Esophagus squamous epithelium (tissue), 5 donors: ENCODE measurements around the gene NRXN3. TPM values are rescaled to one million over a fixed set of nuclear protein-coding genes. Genes with fewer than 3 reads are reported as not detected.

ENCODE experiments used
- DNase-seq: peaks from one replicate; lab custom pipeline; 2025; lab: John Stamatoyannopoulos, UW
- H3K27ac ChIP-seq, 4 donors: fragments of 200-600 bp; sonication (generic); one replicate each; pipeline ENCODE4 v1.5.1; 2016 to 2019; ENCODE audit warnings: mild to moderate bottlenecking in 1 of 4
- H3K27me3 ChIP-seq, 4 donors: fragments of 200-600 bp; sonication (generic); 1 replicate in 3 of 4; 2 replicates in 1 of 4; pipeline versions ENCODE4 v1.5.1 to v1.6.0; 2017 to 2021; ENCODE audit warnings: antibody characterized with exemption in 1 of 4
- H3K36me3 ChIP-seq, 3 donors: fragments of 200-600 bp; sonication (generic); one replicate each; pipeline ENCODE4 v1.5.1; 2016 to 2019
- H3K4me1 ChIP-seq, 3 donors: fragments of 200-600 bp; sonication (generic); one replicate each; pipeline ENCODE4 v1.5.1; 2017 to 2019
- H3K4me3 ChIP-seq, 4 donors: fragments of 200-600 bp; sonication (generic); 1 replicate in 3 of 4; 2 replicates in 1 of 4; pipeline ENCODE4 v1.5.1; 2016 to 2019; ENCODE audit warnings: mild to moderate bottlenecking in 2 of 4, moderate library complexity in 1 of 4
- H3K9me3 ChIP-seq, 3 donors: fragments of 200-600 bp; sonication (generic); one replicate each; pipeline ENCODE4 v1.5.1; 2016 to 2019
- CTCF ChIP-seq, 6 experiments: fragments of 450-650 bp in 4 of 6; fragments of 200-600 bp in 2 of 6; sonication (generic) in 2 of 6; IDR thresholded peaks; one replicate each; pipeline ENCODE4 v1.5.1; 2016 to 2019; ENCODE audit warnings: antibody characterized with exemption in 6 of 6, mild to moderate bottlenecking in 4 of 6, moderate library complexity in 4 of 6
- POLR2A ChIP-seq, 4 donors: fragments of 450-650 bp; IDR thresholded peaks; one replicate each; pipeline ENCODE4 v1.6.1; 2017; ENCODE audit warnings: antibody characterized with exemption in 4 of 4, mild to moderate bottlenecking in 4 of 4, moderate library complexity in 3 of 4
- WGBS, 2 donors: methylation state at CpG; one replicate each; pipeline ENCODE4 v1.1.5; 2018; 5-methylcytosine and 5-hydroxymethylcytosine counted together
- intact Hi-C: fragments of 100-400 bp; cut with DNase I; formaldehyde crosslinking; loops from one replicate; pipeline ENCODE4 v1.15.0; 2022
- total RNA-seq, 4 donors: library from RNA; depleted of rRNA; stranded (reverse); fragments of >200 nt; gene quantifications; one replicate each; pipeline ENCODE4 v1.1.0, GENCODE V29; 2016
- donor health status: DM: yes; HTN: yes; CAD: no.

NRXN3 gene
- total RNA-seq, 4 donors from 2014 or later: 0.30 to 15.8 (median 1.5) TPM

DNA sequence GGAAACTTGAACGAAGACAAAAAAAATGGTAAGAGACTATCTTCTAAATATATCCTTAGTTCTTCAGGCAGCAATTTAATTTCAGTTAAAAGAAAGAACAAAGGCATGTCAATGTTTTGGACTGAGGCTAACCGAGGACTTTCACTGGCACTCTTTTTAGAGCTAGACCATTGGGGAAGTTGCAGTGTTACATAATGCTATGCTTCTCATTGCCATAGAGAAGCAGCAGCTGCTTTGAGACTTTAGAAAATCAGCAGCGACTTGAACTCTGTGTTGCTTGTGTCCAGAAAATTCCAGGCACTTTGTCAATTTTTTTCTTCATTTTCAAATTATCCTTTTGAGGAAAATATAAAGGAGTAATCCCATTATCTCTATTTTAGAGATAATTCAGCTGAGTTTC lies 964.2 kb downstream of the NRXN3 start:
- intact Hi-C loops: no loop called here
- no peaks in the 10 kb centered on the region for H3K27me3 ChIP-seq
- no peak for DNase-seq
- TF ChIP-seq POLR2A (IDR thresholded peaks at IDR 0.05): no peak
- no peak for TF ChIP-seq CTCF (IDR thresholded peaks at IDR 0.05)
- H3K27ac ChIP-seq: no peak overlapping the region
- peaks cover 0 to 9% (median 0%) of the 10 kb centered on the region in 3 donors for H3K9me3 ChIP-seq
- 49 to 64% methylated on average over 3 of the region's 3 CpGs for WGBS, 2 donors
- H3K4me3 ChIP-seq: no peak overlapping the region
- H3K4me1 ChIP-seq: no peaks in the 10 kb centered on the region
- no peaks in the 10 kb centered on the region for H3K36me3 ChIP-seq

- WGBS, 2 donors: 50 to 55% methylated on average over 7 of the region's 7 CpGs
These were observed 966.2 kb downstream of the NRXN3 start for GRCh38 chr14:79136071-79137044.

GRCh38 chr14:79137045-79137430 lies 966.9 kb downstream of the NRXN3 start:
- intact Hi-C loops: no loop called here
- no peak overlapping the region for H3K27ac ChIP-seq

More at GRCh38 chr14:79136071-79137044, 966.2 kb downstream of the NRXN3 start:
- H3K36me3 ChIP-seq: no peaks in the 10 kb centered on the region
- no peaks in the 10 kb centered on the region for H3K4me1 ChIP-seq
- H3K27me3 ChIP-seq: no peaks in the 10 kb centered on the region
- no peak overlapping the region for H3K27ac ChIP-seq
- intact Hi-C loops: no loop called here
- TF ChIP-seq POLR2A (IDR thresholded peaks at IDR 0.05) (no peak), CTCF (IDR thresholded peaks at IDR 0.05) (no peak)
- no peak for DNase-seq
- H3K9me3 ChIP-seq: peaks cover 0 to 8% (median 0%) of the 10 kb centered on the region in 3 donors
- no peak overlapping the region for H3K4me3 ChIP-seq

DNA sequence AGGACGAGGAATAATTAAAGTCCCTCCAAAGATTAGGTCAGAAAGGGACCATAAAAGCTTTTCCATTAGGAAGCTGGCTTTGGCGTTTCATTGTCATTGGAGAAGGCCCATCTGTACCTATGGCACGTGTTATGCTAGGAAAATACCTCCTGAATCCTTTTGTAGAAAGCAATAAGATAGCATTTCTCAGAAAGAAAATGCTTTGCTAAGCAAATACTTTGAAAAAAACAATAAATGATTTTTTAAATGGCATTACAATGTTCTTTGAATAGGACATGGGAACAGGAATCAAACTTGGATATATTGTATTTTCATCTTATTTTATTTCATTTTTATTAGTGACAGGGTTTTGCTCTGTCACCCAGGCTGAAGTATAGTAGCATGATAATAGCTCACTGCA lies 967.7 kb downstream of the NRXN3 start:
- H3K27ac ChIP-seq: no peak overlapping the region
- no peaks in the 10 kb centered on the region for H3K9me3 ChIP-seq
- no peaks in the 10 kb centered on the region for H3K27me3 ChIP-seq
- no peaks in the 10 kb centered on the region for H3K4me1 ChIP-seq
- H3K36me3 ChIP-seq: no peaks in the 10 kb centered on the region
- intact Hi-C loops: no loop called here
- no peak for DNase-seq
- WGBS, 2 donors: 57 to 63% methylated on average over 3 of the region's 3 CpGs
- TF ChIP-seq CTCF (IDR thresholded peaks at IDR 0.05): no peak
- no peak for TF ChIP-seq POLR2A (IDR thresholded peaks at IDR 0.05)
- H3K4me3 ChIP-seq: no peak overlapping the region

More at GRCh38 chr14:79137045-79137430, 966.9 kb downstream of the NRXN3 start:
- DNase-seq: no peak
- Histone ChIP-seq H3K36me3 (no peaks in the 10 kb centered on the region), H3K4me1 (no peaks in the 10 kb centered on the region), H3K9me3 (peaks cover 0 to 1% (median 0%) of the 10 kb centered on the region in 3 donors), H3K27me3 (no peaks in the 10 kb centered on the region), H3K4me3 (no peak overlapping the region)
- TF ChIP-seq POLR2A (IDR thresholded peaks at IDR 0.05) (no peak), CTCF (IDR thresholded peaks at IDR 0.05) (no peak)
- WGBS, 2 donors: 70 to 78% methylated on average over 2 of the region's 2 CpGs

DNA sequence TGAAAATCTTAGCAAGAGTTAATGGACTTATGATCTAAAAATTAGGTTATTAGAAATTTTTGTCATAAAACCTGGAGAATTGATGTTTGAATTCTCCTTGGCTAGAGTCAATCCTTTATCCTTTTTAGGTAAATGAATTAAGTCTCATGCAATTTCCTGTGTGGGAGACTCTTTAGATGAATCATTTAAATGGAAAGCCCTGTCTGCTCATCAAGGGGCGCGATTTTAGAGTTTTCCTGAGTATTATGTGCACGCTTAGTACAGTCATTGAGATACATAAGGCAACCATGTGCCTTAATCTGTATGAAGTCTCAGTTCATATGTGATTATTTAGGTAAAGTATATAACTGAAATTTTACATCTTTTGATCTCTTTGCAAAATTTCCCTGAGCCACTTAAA lies 974.7 kb downstream of the NRXN3 start:
- no peaks in the 10 kb centered on the region for H3K9me3 ChIP-seq
- no peaks in the 10 kb centered on the region for H3K4me1 ChIP-seq
- DNase-seq: no peak
- no peak overlapping the region for H3K27ac ChIP-seq
- 84 to 86% methylated on average over 3 of the region's 3 CpGs for WGBS, 2 donors
- no peak overlapping the region for H3K4me3 ChIP-seq
- intact Hi-C loops: no loop called here
- H3K36me3 ChIP-seq: no peaks in the 10 kb centered on the region
- no peaks in the 10 kb centered on the region for H3K27me3 ChIP-seq
- TF ChIP-seq POLR2A (IDR thresholded peaks at IDR 0.05) (no peak), CTCF (IDR thresholded peaks at IDR 0.05) (no peak)
